Activated CD4-positive, alpha-beta memory T cell treated with anti-CD3 and anti-CD28 coated beads for 36 hours (primary cell): ENCODE data around the gene BCAS2. TPM values are rescaled to one million over a fixed set of nuclear protein-coding genes. Genes with fewer than 3 reads are reported as not detected.
"Not testable (repeated sequence)": the region's sequence is repeated elsewhere in the genome, so short reads cannot be mapped to it uniquely, and the experiment has no call there.

Experiments
- CTCF ChIA-PET: fragments of 350-600 bp; sonication (Branson Sonifier 250); formaldehyde crosslinking; loops from one replicate; lab custom pipeline; 2021; ENCODE audit warnings: antibody characterized with exemption, inconsistent platforms; lab: Charles Lee
- POLR2A ChIA-PET: fragments of 350-600 bp; sonication (Branson Sonifier 250); formaldehyde crosslinking; loops from one replicate; lab custom pipeline; 2021; ENCODE audit warnings: antibody characterized with exemption; lab: Charles Lee
- DNase-seq: peaks from one replicate; pipeline ENCODE4 v3.0.0-alpha.2; 2020
- H3K27ac Mint-ChIP-seq: one replicate; pipeline ENCODE4 v1.8.0; 2021; ENCODE audit warnings: mixed read lengths
- H3K27me3 Mint-ChIP-seq: one replicate; pipeline ENCODE4 v1.8.0; 2021; ENCODE audit warnings: mixed read lengths
- H3K36me3 Mint-ChIP-seq: one replicate; pipeline ENCODE4 v1.8.0; 2021; ENCODE audit warnings: mixed read lengths
- H3K4me1 Mint-ChIP-seq: one replicate; pipeline ENCODE4 v1.8.0; 2021; ENCODE audit warnings: low read depth, mixed read lengths
- H3K4me3 Mint-ChIP-seq: one replicate; pipeline ENCODE4 v1.8.0; 2021; ENCODE audit warnings: mild to moderate bottlenecking, mixed read lengths
- H3K9me3 Mint-ChIP-seq: one replicate; pipeline ENCODE4 v1.8.0; 2021; ENCODE audit warnings: mixed read lengths
- intact Hi-C: fragments of 100-400 bp; cut with micrococcal nuclease; formaldehyde crosslinking; loops from one replicate; pipeline ENCODE4 v1.15.1; 2023
- total RNA-seq, 2 experiments: library from RNA; stranded (reverse); gene quantifications; one replicate each; pipeline ENCODE4 v1.2.3, GENCODE V29; 2021

Gene BCAS2
- total RNA-seq, 2 experiments from 2014 or later = 48.5 to 49.0 TPM

GRCh38 chr1:114589122-114589521 lies 7.7 kb upstream of the BCAS2 start:
- Mint-ChIP-seq H3K27me3 (peaks cover 3% of the 10 kb centered on the region), H3K4me1 (no peaks in the 10 kb centered on the region), H3K4me3 (no peak overlapping the region), H3K9me3 (no peaks in the 10 kb centered on the region), H3K27ac (no peak overlapping the region), H3K36me3 (no peaks in the 10 kb centered on the region)
- DNase-seq = no peak
- intact Hi-C loops = loop anchor here (10.0 kb wide), 1 partner anchor 506 kb away; no protein-coding TSS in a partner anchor
- ChIA-PET POLR2A (no interaction called here), CTCF (interaction anchor here (1.3 kb wide), 1 partner anchor 71 kb away, joined by 3 read pairs; no protein-coding TSS in a partner anchor)

DNA sequence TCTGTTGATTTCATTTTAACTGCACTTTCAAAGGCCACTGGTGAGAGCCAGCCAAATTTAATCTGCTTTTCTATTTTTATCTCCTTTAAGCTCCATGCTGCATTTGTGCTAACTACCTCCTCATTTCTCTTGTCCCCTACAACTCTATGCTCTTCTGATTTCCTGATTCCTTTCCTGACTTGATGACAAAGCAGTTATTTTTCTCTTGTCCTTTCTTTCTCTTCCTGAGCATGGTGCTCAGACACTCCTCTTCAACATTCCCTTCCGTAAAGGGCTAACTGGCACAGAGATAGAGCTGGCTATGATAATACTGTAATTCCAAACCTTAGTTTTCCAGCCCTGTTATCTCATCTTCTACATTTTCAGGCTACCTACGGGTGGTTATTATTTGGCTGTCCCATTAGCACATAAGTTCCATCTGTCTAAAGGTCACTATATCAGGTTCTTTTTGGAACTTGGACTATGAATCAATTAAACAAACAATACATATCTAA lies 6.8 kb upstream of the BCAS2 start:
- no peak for DNase-seq
- Mint-ChIP-seq H3K27ac (no peak overlapping the region), H3K36me3 (no peaks in the 10 kb centered on the region), H3K27me3 (peaks cover 3% of the 10 kb centered on the region), H3K4me1 (no peaks in the 10 kb centered on the region), H3K9me3 (no peaks in the 10 kb centered on the region), H3K4me3 (no peak overlapping the region)
- CTCF ChIA-PET = no interaction called here
- intact Hi-C loops = loop anchor here (10.0 kb wide), 1 partner anchor 507 kb away; no protein-coding TSS in a partner anchor
- POLR2A ChIA-PET = no interaction called here

DNA sequence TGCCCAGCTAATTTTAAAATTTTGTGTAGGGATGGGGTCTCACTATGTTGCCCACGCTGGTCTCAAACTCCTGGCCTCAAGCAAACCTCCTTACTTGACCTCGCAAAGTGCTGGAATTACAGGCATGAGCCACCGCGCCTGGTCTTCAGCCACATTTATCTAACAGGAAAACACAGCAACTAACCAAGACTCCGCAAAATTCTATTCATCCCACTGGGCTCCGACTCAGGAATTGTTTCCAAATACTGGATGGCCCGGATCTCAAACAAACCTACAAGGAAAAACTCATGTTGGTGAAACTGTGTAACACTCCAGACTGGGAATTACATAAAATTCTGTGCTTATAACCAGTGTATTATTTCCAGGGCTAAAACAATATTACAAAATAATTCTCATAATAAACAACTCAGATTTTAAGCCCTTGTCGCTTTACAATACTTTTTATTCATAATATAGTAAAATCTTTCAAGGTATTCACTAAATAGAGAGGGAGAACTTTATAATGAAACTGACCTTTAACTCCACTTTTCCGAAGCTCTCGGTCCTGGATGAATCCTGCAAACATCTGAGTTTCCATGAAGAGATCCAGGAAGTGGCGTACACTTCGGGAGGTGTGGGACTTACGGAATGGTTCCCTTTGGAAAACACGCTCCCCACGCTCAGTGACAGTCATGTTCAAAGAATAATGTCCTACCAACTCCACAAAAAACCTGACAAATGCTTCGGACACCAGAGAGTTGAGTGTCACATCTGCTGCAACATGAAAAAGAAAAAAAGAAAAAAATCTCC lies 6.0 kb upstream of the BCAS2 start:
- no peak overlapping the region for H3K27ac Mint-ChIP-seq
- H3K27me3 Mint-ChIP-seq = peaks cover 1% of the 10 kb centered on the region
- no peaks in the 10 kb centered on the region for H3K36me3 Mint-ChIP-seq
- intact Hi-C loops = loop anchor here (10.0 kb wide), 1 partner anchor 507 kb away; no protein-coding TSS in a partner anchor
- CTCF ChIA-PET = no interaction called here
- no peaks in the 10 kb centered on the region for H3K9me3 Mint-ChIP-seq
- peaks cover 3% of the 10 kb centered on the region for H3K4me1 Mint-ChIP-seq
- no peak overlapping the region for H3K4me3 Mint-ChIP-seq
- POLR2A ChIA-PET = no interaction called here
- DNase-seq = no peak

DNA sequence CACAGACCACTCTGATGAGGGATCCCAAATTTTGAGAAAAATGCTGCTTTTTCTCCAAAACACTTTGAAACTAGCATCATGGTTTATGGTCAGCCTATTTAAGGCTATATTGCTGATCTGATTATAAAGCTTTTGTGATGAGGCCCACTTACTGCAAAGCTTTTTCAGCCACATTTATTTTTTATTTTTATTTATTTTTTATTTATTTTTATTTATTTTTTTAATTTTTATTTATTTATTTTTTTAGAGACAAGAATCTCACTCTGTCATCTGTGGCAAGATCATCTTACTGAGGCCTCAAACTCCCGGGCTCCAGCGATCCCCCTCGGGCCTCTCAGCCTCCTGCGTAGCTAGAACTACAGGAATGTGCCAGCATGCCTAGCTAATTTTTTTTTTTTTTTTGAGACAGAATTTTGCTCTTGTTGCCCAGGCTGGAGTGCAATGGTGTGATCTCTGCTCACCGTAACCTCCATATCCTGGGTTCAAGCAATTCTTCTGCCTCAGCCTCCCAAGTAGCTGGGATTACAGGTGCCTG lies 5.2 kb upstream of the BCAS2 start:
- Mint-ChIP-seq H3K36me3 (no peaks in the 10 kb centered on the region), H3K4me3 (no peak overlapping the region)
- POLR2A ChIA-PET = no interaction called here

DNA sequence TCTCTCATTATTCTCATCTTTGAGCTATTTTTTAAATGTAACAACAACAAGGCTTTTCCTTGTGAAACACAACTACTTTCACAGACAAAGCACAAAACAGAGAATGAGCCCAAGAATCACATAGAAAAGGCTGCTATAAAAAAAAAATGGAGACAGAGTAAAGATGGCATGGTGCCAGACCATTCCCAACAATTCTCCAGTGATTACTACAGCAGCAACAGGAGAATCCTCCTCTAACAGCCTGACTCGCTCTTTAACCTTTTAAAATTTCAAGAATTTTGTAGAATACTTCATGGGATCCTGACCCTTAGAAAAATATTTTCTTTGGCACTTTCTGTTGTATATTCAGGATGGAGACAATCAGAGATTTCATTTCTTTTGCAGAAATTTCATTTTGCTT lies 3.8 kb upstream of the BCAS2 start:
- CTCF ChIA-PET = no interaction called here
- no peak for DNase-seq
- intact Hi-C loops = loop anchor here (10.0 kb wide), 1 partner anchor 510 kb away; no protein-coding TSS in a partner anchor
- Mint-ChIP-seq H3K27ac (no peak overlapping the region), H3K4me3 (no peak overlapping the region), H3K27me3 (peaks cover 1% of the 10 kb centered on the region), H3K9me3 (no peaks in the 10 kb centered on the region), H3K4me1 (peaks cover 12% of the 10 kb centered on the region), H3K36me3 (no peaks in the 10 kb centered on the region)
- POLR2A ChIA-PET = no interaction called here

More for the DNA sequence above, 5.2 kb upstream of the BCAS2 start:
- CTCF ChIA-PET = no interaction called here
- Mint-ChIP-seq H3K27me3 (peaks cover 1% of the 10 kb centered on the region), H3K27ac (no peak overlapping the region), H3K4me1 (peaks cover 11% of the 10 kb centered on the region), H3K9me3 (no peaks in the 10 kb centered on the region)
- no peak for DNase-seq
- intact Hi-C loops = loop anchor here (10.0 kb wide), 1 partner anchor 508 kb away; no protein-coding TSS in a partner anchor

DNA sequence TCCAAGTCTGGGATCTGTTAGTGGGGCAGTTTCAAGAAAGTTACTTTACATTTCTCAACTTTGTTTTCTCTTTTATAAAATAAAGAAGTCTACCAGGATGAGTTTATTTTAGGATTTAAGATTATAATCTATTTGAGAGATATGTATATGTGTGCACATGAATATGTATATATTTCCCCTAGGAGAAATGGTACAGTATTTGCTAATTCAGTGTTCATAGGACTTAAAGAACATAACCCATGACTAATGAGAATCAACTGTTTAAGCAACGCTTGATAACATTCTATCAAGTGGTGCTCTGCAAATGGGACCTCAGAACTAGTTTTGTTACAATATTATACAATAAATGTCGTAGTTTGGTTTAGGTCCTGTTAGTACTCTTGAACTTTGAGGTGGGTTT lies 7.0 kb downstream of the BCAS2 start:
- no peaks in the 10 kb centered on the region for H3K9me3 Mint-ChIP-seq
- no peaks in the 10 kb centered on the region for H3K27me3 Mint-ChIP-seq
- H3K4me3 Mint-ChIP-seq = no peak overlapping the region
- H3K4me1 Mint-ChIP-seq = peaks cover 18% of the 10 kb centered on the region
- intact Hi-C loops = no loop called here
- H3K27ac Mint-ChIP-seq = no peak overlapping the region
- DNase-seq = no peak
- ChIA-PET CTCF (no interaction called here), POLR2A (no interaction called here)
- H3K36me3 Mint-ChIP-seq = peaks cover 47% of the 10 kb centered on the region

- ChIA-PET POLR2A (no interaction called here), CTCF (interaction anchor here (0.6 kb wide), 1 partner anchor 358 kb away, joined by 3 read pairs; no protein-coding TSS in a partner anchor)
- Mint-ChIP-seq H3K9me3 (no peaks in the 10 kb centered on the region), H3K27ac (no peak overlapping the region), H3K27me3 (no peaks in the 10 kb centered on the region), H3K4me1 (no peaks in the 10 kb centered on the region), H3K4me3 (no peak overlapping the region), H3K36me3 (peaks cover 48% of the 10 kb centered on the region)
- DNase-seq = no peak
- intact Hi-C loops = no loop called here
These were observed 17.3 kb downstream of the BCAS2 start for GRCh38 chr1:114564141-114564540.

DNA sequence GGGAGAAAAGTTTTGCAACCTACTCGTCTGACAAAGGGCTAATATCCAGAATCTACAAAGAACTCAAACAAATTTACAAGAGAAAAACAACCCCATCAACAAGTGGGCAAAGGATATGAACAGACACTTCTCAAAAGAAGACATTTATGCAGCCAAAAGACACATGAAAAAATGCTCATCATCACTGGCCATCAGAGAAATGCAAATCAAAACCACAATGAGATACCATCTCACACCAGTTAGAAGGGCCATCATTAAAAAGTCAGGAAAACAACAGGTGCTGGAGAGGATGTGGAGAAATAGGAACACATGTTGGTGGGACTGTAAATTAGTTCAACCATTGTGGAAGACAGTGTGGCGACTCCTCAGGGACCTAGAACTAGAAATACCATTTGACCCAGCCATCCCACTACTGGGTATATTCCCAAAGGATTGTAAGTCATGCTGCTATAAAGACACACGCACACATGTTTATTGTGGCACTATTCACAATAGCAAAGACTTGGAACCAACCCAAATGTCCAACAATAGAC lies 18.4 kb downstream of the BCAS2 start:
- peaks cover 42% of the 10 kb centered on the region for H3K36me3 Mint-ChIP-seq
- H3K9me3 Mint-ChIP-seq, H3K4me1 Mint-ChIP-seq, H3K4me3 Mint-ChIP-seq, CTCF ChIA-PET, H3K27me3 Mint-ChIP-seq, POLR2A ChIA-PET, intact Hi-C loops, H3K27ac Mint-ChIP-seq, DNase-seq: not testable (repeated sequence)

DNA sequence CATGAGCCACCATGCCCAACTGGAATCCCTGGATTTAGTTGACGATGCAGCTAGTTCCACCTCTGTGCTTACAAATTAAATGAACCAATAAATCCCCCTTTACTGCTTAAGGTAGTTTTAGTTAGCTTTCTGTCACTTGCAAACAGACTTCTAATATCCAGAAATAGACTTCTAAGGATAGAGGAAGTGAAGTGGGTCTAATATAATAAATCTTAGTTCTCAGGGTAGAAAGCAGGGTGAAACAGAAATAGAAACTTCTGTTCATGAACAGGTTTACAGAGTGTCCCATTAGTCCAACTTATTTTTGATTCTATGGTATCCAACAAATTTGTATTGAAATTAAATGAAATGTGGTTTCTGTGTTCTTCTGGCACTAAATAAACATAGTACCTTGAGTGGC lies 20.1 kb downstream of the BCAS2 start:
- POLR2A ChIA-PET = no interaction called here
- H3K4me1 Mint-ChIP-seq = no peaks in the 10 kb centered on the region
- CTCF ChIA-PET = interaction anchor here (1.6 kb wide), 1 partner anchor 214 kb away, joined by 7 read pairs; no protein-coding TSS in a partner anchor
- no peak overlapping the region for H3K4me3 Mint-ChIP-seq
- no peak for DNase-seq
- intact Hi-C loops = no loop called here
- H3K27ac Mint-ChIP-seq = no peak overlapping the region
- no peaks in the 10 kb centered on the region for H3K27me3 Mint-ChIP-seq
- H3K9me3 Mint-ChIP-seq = no peaks in the 10 kb centered on the region
- H3K36me3 Mint-ChIP-seq = peaks cover 27% of the 10 kb centered on the region

DNA sequence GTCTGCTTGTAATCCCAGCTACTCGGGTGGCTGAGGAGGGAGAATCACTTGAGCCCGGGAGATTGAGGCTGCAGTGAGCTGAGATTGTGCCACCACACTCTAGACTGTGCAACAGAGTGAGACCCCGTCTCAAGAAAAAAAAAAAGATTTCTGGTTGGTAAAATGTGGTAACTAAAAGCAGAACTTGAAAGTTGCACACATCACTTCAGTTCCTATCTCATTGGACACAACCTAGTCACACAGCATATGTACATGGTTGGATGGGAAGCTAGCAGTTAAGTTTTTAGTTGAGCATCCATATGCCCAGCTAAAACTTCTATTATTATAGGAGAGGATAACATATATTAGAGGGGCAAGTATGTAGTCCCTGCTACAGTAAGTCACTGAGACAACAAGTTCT lies 22.1 kb downstream of the BCAS2 start:
- Mint-ChIP-seq H3K4me3 (no peak overlapping the region), H3K9me3 (no peaks in the 10 kb centered on the region), H3K36me3 (peaks cover 7% of the 10 kb centered on the region), H3K27ac (no peak overlapping the region), H3K27me3 (no peaks in the 10 kb centered on the region), H3K4me1 (no peaks in the 10 kb centered on the region)
- intact Hi-C loops = loop anchor here (5.0 kb wide), 1 partner anchor 212 kb away; no protein-coding TSS in a partner anchor
- DNase-seq = no peak
- POLR2A ChIA-PET = no interaction called here
- CTCF ChIA-PET = interaction anchor here (0.7 to 0.9 kb wide), 4 partner anchors 25 to 614 kb away, joined by 4 to 8 read pairs (median 6); no protein-coding TSS in a partner anchor

- POLR2A ChIA-PET = no interaction called here
- Mint-ChIP-seq H3K27me3 (no peaks in the 10 kb centered on the region), H3K27ac (no peak overlapping the region), H3K4me1 (no peaks in the 10 kb centered on the region), H3K36me3 (peaks cover 4% of the 10 kb centered on the region), H3K9me3 (no peaks in the 10 kb centered on the region), H3K4me3 (no peak overlapping the region)
- intact Hi-C loops = loop anchor here (5.0 kb wide), 1 partner anchor 211 kb away; no protein-coding TSS in a partner anchor
- CTCF ChIA-PET = interaction anchor here (1.0 kb wide), 1 partner anchor 9 kb away, joined by 3 read pairs; no protein-coding TSS in a partner anchor
- DNase-seq = no peak
These were observed 22.9 kb downstream of the BCAS2 start for GRCh38 chr1:114558544-114558943.

DNA sequence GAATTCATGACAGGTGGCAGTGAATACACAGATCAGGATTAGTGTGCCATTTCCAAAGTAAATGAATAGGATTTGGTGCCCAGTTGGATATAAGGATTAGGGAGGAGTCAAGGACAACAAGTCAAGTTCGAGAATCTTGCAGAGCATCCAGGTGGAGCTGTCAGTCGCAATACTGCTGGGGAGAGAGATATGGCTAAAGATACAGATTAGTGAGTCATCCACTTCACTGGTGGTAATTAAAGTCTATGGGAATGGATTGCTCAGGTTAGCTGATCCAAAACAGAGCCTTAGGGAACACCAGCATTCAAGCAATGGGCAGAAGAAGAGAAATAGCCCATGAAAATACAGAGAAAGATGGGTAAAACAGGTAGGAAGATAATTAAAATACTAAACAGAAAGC lies 26.8 kb downstream of the BCAS2 start:
- ChIA-PET CTCF (interaction anchor here (0.6 kb wide), 1 partner anchor 16 kb away, joined by 3 read pairs; no protein-coding TSS in a partner anchor), POLR2A (no interaction called here)
- H3K27me3 Mint-ChIP-seq = no peaks in the 10 kb centered on the region
- H3K4me1 Mint-ChIP-seq = no peaks in the 10 kb centered on the region
- no peak overlapping the region for H3K4me3 Mint-ChIP-seq
- no peak overlapping the region for H3K27ac Mint-ChIP-seq
- H3K36me3 Mint-ChIP-seq = no peaks in the 10 kb centered on the region
- intact Hi-C loops = no loop called here
- no peaks in the 10 kb centered on the region for H3K9me3 Mint-ChIP-seq
- no peak for DNase-seq
